ENCODE measurements around the gene NOL3.

The NOL3 gene

DNA sequence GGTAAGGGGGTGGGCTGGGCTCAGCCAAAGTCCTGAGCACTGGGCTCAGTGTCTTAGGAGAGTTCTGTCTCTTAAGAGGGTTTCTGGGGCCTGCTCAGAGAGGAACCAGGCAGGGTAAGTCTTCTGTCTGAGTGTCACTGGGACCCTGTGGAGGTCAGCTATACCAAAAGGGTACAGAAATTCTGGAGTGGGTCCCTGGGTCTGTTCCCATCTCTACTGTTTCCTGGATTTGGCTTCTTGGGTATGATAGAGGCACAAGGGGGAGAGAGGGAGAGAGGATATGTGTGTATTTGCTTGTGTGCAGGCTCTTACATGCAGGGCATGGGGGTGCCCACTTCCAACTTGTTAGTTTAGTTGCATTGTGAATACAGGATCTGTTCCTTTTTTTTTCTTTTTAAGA, 23.2 kb downstream of the NOL3 start:
- TF ChIP-seq, protein P1, sequence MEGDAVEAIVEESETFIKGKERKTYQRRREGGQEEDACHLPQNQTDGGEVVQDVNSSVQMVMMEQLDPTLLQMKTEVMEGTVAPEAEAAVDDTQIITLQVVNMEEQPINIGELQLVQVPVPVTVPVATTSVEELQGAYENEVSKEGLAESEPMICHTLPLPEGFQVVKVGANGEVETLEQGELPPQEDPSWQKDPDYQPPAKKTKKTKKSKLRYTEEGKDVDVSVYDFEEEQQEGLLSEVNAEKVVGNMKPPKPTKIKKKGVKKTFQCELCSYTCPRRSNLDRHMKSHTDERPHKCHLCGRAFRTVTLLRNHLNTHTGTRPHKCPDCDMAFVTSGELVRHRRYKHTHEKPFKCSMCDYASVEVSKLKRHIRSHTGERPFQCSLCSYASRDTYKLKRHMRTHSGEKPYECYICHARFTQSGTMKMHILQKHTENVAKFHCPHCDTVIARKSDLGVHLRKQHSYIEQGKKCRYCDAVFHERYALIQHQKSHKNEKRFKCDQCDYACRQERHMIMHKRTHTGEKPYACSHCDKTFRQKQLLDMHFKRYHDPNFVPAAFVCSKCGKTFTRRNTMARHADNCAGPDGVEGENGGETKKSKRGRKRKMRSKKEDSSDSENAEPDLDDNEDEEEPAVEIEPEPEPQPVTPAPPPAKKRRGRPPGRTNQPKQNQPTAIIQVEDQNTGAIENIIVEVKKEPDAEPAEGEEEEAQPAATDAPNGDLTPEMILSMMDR (conservative IDR thresholded peaks at IDR 0.05) = no peak
- TF ChIP-seq ZFX (IDR thresholded peaks at IDR 0.05) = no peak
- H3K27ac ChIP-seq = peak overlapping the region; percentile 95; the same call in 1 of the 2 replicates

GRCh38 chr16:67194260-67194659, 23.9 kb downstream of the NOL3 start:
- no peak overlapping the region for H3K27ac ChIP-seq

DNA sequence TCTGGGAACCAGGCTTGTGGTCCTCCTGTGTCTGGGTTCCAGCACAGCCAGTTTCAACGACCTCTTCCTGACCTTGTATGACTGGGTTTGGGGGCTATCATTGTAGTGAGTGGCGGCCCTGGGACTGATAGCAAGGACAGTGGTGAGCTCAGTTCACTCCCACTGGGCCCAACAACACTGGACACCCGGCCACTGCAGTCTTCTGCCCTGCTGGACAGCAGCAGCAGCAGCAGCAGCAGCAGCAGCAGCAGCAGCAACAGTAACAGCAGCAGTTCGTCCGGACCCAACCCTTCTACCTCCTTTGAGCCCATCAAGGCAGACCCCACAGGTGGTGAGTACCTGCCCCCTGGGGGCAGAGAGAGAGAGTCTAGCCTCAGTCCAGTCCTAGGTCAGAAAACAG, 25.3 kb downstream of the NOL3 start:
- TF ChIP-seq, protein P1 (conservative IDR thresholded peaks at IDR 0.05) = no peak
- TF ChIP-seq ZFX (IDR thresholded peaks at IDR 0.05) = no peak
- no peak overlapping the region for H3K27ac ChIP-seq

More at GRCh38 chr16:67194260-67194659, 23.9 kb downstream of the NOL3 start:
- TF ChIP-seq, protein P1 (conservative IDR thresholded peaks at IDR 0.05) = no peak
- no peak for TF ChIP-seq ZFX (IDR thresholded peaks at IDR 0.05)

DNA sequence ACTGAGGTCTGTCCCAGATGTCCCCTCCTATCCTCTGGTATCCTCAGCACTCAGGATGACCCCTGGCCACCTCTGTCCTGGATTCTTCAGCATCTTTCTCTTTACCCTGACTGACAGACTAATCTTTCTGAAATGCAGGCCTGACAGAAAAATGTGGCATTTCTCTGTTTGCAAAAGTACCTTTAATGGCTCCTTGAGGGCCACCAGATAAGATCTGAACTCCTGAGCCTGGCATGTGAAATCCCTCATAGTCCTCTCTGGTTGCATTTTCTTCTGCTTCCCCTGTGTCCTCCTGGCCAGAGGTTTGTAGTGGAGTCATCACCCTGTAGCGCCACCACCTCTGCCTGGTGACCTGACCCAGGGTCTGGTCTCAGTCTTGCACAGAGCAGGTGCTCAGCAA, 26.5 kb downstream of the NOL3 start:
- no peak overlapping the region for H3K27ac ChIP-seq
- TF ChIP-seq, protein P1 (conservative IDR thresholded peaks at IDR 0.05) = no peak
- no peak for TF ChIP-seq ZFX (IDR thresholded peaks at IDR 0.05)

DNA sequence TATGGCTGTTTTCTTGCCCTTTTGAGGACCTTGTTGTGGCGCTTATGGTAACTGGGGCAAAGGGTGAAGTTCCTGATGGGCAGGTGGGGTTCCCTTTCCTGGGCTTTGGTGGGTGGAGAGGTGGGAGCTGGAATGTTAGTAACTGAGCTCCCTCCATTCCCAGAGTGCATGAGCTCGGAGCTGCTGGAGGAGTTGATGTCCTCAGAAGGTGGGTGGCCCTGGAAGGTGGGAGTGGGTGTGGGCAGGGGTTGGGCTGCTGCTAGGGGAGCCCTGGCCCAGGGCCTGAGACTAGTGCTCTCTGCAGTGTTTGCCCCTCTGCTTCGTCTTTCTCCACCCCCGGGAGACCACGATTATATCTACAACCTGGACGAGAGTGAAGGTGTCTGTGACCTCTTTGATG, 27.4 kb downstream of the NOL3 start:
- TF ChIP-seq, protein P1 (conservative IDR thresholded peaks at IDR 0.05) = no peak
- no peak for TF ChIP-seq ZFX (IDR thresholded peaks at IDR 0.05)
- H3K27ac ChIP-seq = peak overlapping the region; percentile 84

- TF ChIP-seq, protein P1 (conservative IDR thresholded peaks at IDR 0.05) = peak; percentile 74
- no peak for TF ChIP-seq ZFX (IDR thresholded peaks at IDR 0.05)
- H3K27ac ChIP-seq = peak overlapping the region; percentile 84
Observed at GRCh38 chr16:67198238-67198734, 27.9 kb downstream of the NOL3 start.

DNA sequence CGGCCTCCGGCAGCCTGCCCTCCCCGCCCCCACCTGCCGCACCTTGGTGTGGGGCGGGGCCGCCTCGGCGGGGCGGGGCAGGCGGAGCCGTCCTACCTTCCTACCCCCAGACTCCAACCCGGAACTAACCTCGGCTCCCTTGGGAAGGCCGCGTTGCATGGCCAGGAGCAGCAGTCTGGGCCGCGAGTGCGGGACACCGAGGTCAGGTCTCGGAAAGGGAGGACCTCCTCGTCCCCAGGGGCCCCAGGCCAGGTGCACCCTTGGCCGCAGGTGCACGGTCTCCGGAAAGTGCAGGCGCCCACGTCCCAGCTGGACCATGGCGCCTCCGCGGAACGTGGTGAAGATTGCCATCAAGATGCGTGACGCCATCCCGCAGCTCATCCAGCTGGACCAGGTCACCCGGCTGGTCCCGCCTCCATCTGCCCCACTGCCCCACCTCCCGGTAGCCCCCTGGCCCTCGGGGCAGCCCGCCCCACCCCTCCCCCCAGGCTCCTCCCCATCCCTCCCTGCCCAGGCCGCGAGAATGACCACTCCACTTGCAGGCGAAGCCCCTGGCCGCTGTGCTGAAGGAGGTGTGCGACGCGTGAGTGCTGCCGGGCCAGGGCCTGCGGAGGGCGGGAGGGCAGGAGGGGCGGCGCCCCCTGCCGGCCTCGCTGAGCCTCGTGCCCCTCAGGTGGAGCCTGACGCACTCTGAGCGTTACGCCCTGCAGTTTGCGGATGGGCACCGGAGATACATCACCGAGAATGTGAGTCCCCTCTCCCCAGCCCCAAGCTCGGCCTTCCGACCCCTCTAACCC, 28.9 kb downstream of the NOL3 start, which contains the start of gene ELMO3:
Gene ELMO3, plus strand, starts transcription at position 121 of the 797 bp plus-strand sequence. Its CDS starts 196 bp downstream, at position 317.
- peak within 1 kb of the TSS; percentile 84 for H3K27ac ChIP-seq
- peak; percentile 50; the same call in 1 of the 2 replicates for TF ChIP-seq ZFX (IDR thresholded peaks at IDR 0.05)
- TF ChIP-seq, protein P1 (conservative IDR thresholded peaks at IDR 0.05) = peak; percentile 88

All from C4-2B (cell line).